Measurements from ENCODE around the gene BEND5. TPM values are rescaled to one million over a fixed set of nuclear protein-coding genes. Genes with fewer than 3 reads are reported as not detected.

Gene BEND5
- total RNA-seq, 5 donors from 2014 or later (not counting 1 experiment from before 2014, with no cell fraction given): 3.3 to 7.9 (median 5.6) TPM

- no peaks in the 10 kb centered on the region for H3K9me3 Mint-ChIP-seq
- H3K27me3 Mint-ChIP-seq: no peaks in the 10 kb centered on the region
- H3K4me3 ChIP-seq (ENCODE audit: control insufficient read depth in 1 of 2, extremely low read depth in 1 of 2, low read length in 1 of 2): no peak overlapping the region
- no peaks in the 10 kb centered on the region for H3K9me3 ChIP-seq
- H3K36me3 Mint-ChIP-seq: peaks cover 17% of the 10 kb centered on the region
- H3K36me3 ChIP-seq (ENCODE audit: control insufficient read depth in 2 of 2, extremely low read depth in 1 of 2, insufficient read depth in 1 of 2, low read length in 1 of 2): peaks cover 0 to 3% of the 10 kb centered on the region in 2 donors
- no peak for ATAC-seq (replicated peaks in 1 of 4)
- DNase-seq: no peak
- ChIA-PET CTCF (no interaction called here), POLR2A (no interaction called here)
- no peak overlapping the region for H3K27ac Mint-ChIP-seq
- H3K4me1 Mint-ChIP-seq: no peaks in the 10 kb centered on the region
- no peaks in the 10 kb centered on the region for H3K4me1 ChIP-seq (ENCODE audit: control insufficient read depth in 1 of 2, extremely low read depth in 1 of 2, insufficient read depth in 2 of 2, low read length in 2 of 2)
- H3K27me3 ChIP-seq (replicated peaks in 1 of 2; ENCODE audit: control insufficient read depth in 2 of 2, extremely low read depth in 1 of 2, insufficient read depth in 2 of 2, low read length in 1 of 2): no peaks in the 10 kb centered on the region
- no peak overlapping the region for H3K4me3 Mint-ChIP-seq
- H3K27ac ChIP-seq (ENCODE audit: low read length): no peak overlapping the region
Measured at GRCh38 chr1:48743480-48743879, 33.2 kb downstream of the BEND5 start.

GRCh38 chr1:48741380-48741779 is 35.3 kb downstream of the BEND5 start:
- peaks cover 0 to 7% of the 10 kb centered on the region in 2 donors for H3K36me3 ChIP-seq (ENCODE audit: control insufficient read depth in 2 of 2, extremely low read depth in 1 of 2, insufficient read depth in 1 of 2, low read length in 1 of 2)
- no peak overlapping the region for H3K4me3 Mint-ChIP-seq
- no peak overlapping the region for H3K27ac ChIP-seq (ENCODE audit: low read length)
- no peaks in the 10 kb centered on the region for H3K27me3 Mint-ChIP-seq
- CTCF ChIA-PET: no interaction called here
- DNase-seq (no peak), ATAC-seq (replicated peaks in 1 of 4) (no peak)
- POLR2A ChIA-PET: no interaction called here
- H3K27ac Mint-ChIP-seq: no peak overlapping the region
- H3K9me3 ChIP-seq: no peaks in the 10 kb centered on the region
- WGBS (ENCODE audit: insufficient coverage): 97% methylated on average over 4 of the region's 7 CpGs
- no peaks in the 10 kb centered on the region for H3K4me1 ChIP-seq (ENCODE audit: control insufficient read depth in 1 of 2, extremely low read depth in 1 of 2, insufficient read depth in 2 of 2, low read length in 2 of 2)
- peaks cover 14% of the 10 kb centered on the region for H3K36me3 Mint-ChIP-seq
- no peaks in the 10 kb centered on the region for H3K27me3 ChIP-seq (replicated peaks in 1 of 2; ENCODE audit: control insufficient read depth in 2 of 2, extremely low read depth in 1 of 2, insufficient read depth in 2 of 2, low read length in 1 of 2)
- no peaks in the 10 kb centered on the region for H3K4me1 Mint-ChIP-seq
- H3K4me3 ChIP-seq (ENCODE audit: control insufficient read depth in 1 of 2, extremely low read depth in 1 of 2, low read length in 1 of 2): no peak overlapping the region
- H3K9me3 Mint-ChIP-seq: no peaks in the 10 kb centered on the region

- H3K4me3 ChIP-seq (ENCODE audit: control insufficient read depth in 1 of 2, extremely low read depth in 1 of 2, low read length in 1 of 2): no peak overlapping the region
- POLR2A ChIA-PET: no interaction called here
- Mint-ChIP-seq H3K4me1 (no peaks in the 10 kb centered on the region), H3K27ac (no peak overlapping the region), H3K4me3 (no peak overlapping the region), H3K27me3 (no peaks in the 10 kb centered on the region), H3K36me3 (peaks cover 15% of the 10 kb centered on the region), H3K9me3 (no peaks in the 10 kb centered on the region)
- H3K4me1 ChIP-seq (ENCODE audit: control insufficient read depth in 1 of 2, extremely low read depth in 1 of 2, insufficient read depth in 2 of 2, low read length in 2 of 2): no peaks in the 10 kb centered on the region
- CTCF ChIA-PET: no interaction called here
- WGBS (ENCODE audit: insufficient coverage): 67% methylated on average over 1 of the region's 3 CpGs
- H3K27ac ChIP-seq (ENCODE audit: low read length): no peak overlapping the region
- H3K27me3 ChIP-seq (replicated peaks in 1 of 2; ENCODE audit: control insufficient read depth in 2 of 2, extremely low read depth in 1 of 2, insufficient read depth in 2 of 2, low read length in 1 of 2): no peaks in the 10 kb centered on the region
- DNase-seq (no peak), ATAC-seq (replicated peaks in 1 of 4) (no peak)
- no peaks in the 10 kb centered on the region for H3K9me3 ChIP-seq
- peaks cover 0 to 7% of the 10 kb centered on the region in 2 donors for H3K36me3 ChIP-seq (ENCODE audit: control insufficient read depth in 2 of 2, extremely low read depth in 1 of 2, insufficient read depth in 1 of 2, low read length in 1 of 2)
Measured at GRCh38 chr1:48740621-48741020, 36.1 kb downstream of the BEND5 start.

- H3K4me1 ChIP-seq (ENCODE audit: control insufficient read depth in 1 of 2, extremely low read depth in 1 of 2, insufficient read depth in 2 of 2, low read length in 2 of 2): no peaks in the 10 kb centered on the region
- Mint-ChIP-seq H3K4me1 (no peaks in the 10 kb centered on the region), H3K27ac (no peak overlapping the region), H3K4me3 (no peak overlapping the region), H3K9me3 (no peaks in the 10 kb centered on the region), H3K36me3 (peaks cover 14% of the 10 kb centered on the region), H3K27me3 (no peaks in the 10 kb centered on the region)
- POLR2A ChIA-PET: no interaction called here
- ATAC-seq (replicated peaks in 1 of 4) (no peak), DNase-seq (no peak)
- 75% methylated on average over 3 of the region's 3 CpGs for WGBS (ENCODE audit: insufficient coverage)
- H3K36me3 ChIP-seq (ENCODE audit: control insufficient read depth in 2 of 2, extremely low read depth in 1 of 2, insufficient read depth in 1 of 2, low read length in 1 of 2): peaks cover 3 to 10% of the 10 kb centered on the region in 2 donors
- CTCF ChIA-PET: no interaction called here
- H3K27ac ChIP-seq (ENCODE audit: low read length): no peak overlapping the region
- H3K9me3 ChIP-seq: no peaks in the 10 kb centered on the region
- H3K27me3 ChIP-seq (replicated peaks in 1 of 2; ENCODE audit: control insufficient read depth in 2 of 2, extremely low read depth in 1 of 2, insufficient read depth in 2 of 2, low read length in 1 of 2): no peaks in the 10 kb centered on the region
- no peak overlapping the region for H3K4me3 ChIP-seq (ENCODE audit: control insufficient read depth in 1 of 2, extremely low read depth in 1 of 2, low read length in 1 of 2)
Measured at GRCh38 chr1:48739091-48739490, 37.6 kb downstream of the BEND5 start.

GRCh38 chr1:48738356-48738755 is 38.3 kb downstream of the BEND5 start:
- Mint-ChIP-seq H3K9me3 (no peaks in the 10 kb centered on the region), H3K27ac (no peak overlapping the region), H3K27me3 (no peaks in the 10 kb centered on the region), H3K36me3 (peaks cover 17% of the 10 kb centered on the region), H3K4me3 (no peak overlapping the region), H3K4me1 (no peaks in the 10 kb centered on the region)
- H3K27me3 ChIP-seq (replicated peaks in 1 of 2; ENCODE audit: control insufficient read depth in 2 of 2, extremely low read depth in 1 of 2, insufficient read depth in 2 of 2, low read length in 1 of 2): no peaks in the 10 kb centered on the region
- H3K36me3 ChIP-seq (ENCODE audit: control insufficient read depth in 2 of 2, extremely low read depth in 1 of 2, insufficient read depth in 1 of 2, low read length in 1 of 2): peaks cover 3 to 12% of the 10 kb centered on the region in 2 donors
- DNase-seq: no peak
- no peaks in the 10 kb centered on the region for H3K9me3 ChIP-seq
- no peak for ATAC-seq (replicated peaks in 1 of 4)
- ChIA-PET CTCF (no interaction called here), POLR2A (no interaction called here)
- H3K27ac ChIP-seq (ENCODE audit: low read length): no peak overlapping the region
- 100% methylated on average over 1 of the region's 4 CpGs for WGBS (ENCODE audit: insufficient coverage)
- no peaks in the 10 kb centered on the region for H3K4me1 ChIP-seq (ENCODE audit: control insufficient read depth in 1 of 2, extremely low read depth in 1 of 2, insufficient read depth in 2 of 2, low read length in 2 of 2)
- no peak overlapping the region for H3K4me3 ChIP-seq (ENCODE audit: control insufficient read depth in 1 of 2, extremely low read depth in 1 of 2, low read length in 1 of 2)

- 87% methylated on average over 6 of the region's 6 CpGs for WGBS (ENCODE audit: insufficient coverage)
- Histone ChIP-seq H3K36me3 (ENCODE audit: control insufficient read depth in 2 of 2, extremely low read depth in 1 of 2, insufficient read depth in 1 of 2, low read length in 1 of 2) (peaks cover 3 to 12% of the 10 kb centered on the region in 2 donors), H3K9me3 (no peaks in the 10 kb centered on the region), H3K4me1 (ENCODE audit: control insufficient read depth in 1 of 2, extremely low read depth in 1 of 2, insufficient read depth in 2 of 2, low read length in 2 of 2) (no peaks in the 10 kb centered on the region), H3K27me3 (replicated peaks in 1 of 2; ENCODE audit: control insufficient read depth in 2 of 2, extremely low read depth in 1 of 2, insufficient read depth in 2 of 2, low read length in 1 of 2) (no peaks in the 10 kb centered on the region), H3K4me3 (ENCODE audit: control insufficient read depth in 1 of 2, extremely low read depth in 1 of 2, low read length in 1 of 2) (no peak overlapping the region), H3K27ac (ENCODE audit: low read length) (no peak overlapping the region)
- DNase-seq (no peak), ATAC-seq (replicated peaks in 1 of 4) (no peak)
- no peak overlapping the region for H3K4me3 Mint-ChIP-seq
- POLR2A ChIA-PET: no interaction called here
- H3K27ac Mint-ChIP-seq: no peak overlapping the region
- H3K9me3 Mint-ChIP-seq: no peaks in the 10 kb centered on the region
- H3K36me3 Mint-ChIP-seq: peaks cover 17% of the 10 kb centered on the region
- H3K27me3 Mint-ChIP-seq: no peaks in the 10 kb centered on the region
- no peaks in the 10 kb centered on the region for H3K4me1 Mint-ChIP-seq
- CTCF ChIA-PET: no interaction called here
Measured at GRCh38 chr1:48735796-48736195, 40.9 kb downstream of the BEND5 start.

GRCh38 chr1:48730164-48730910 is 46.4 kb downstream of the BEND5 start:
- H3K4me1 ChIP-seq (ENCODE audit: control insufficient read depth in 1 of 2, extremely low read depth in 1 of 2, insufficient read depth in 2 of 2, low read length in 2 of 2): no peaks in the 10 kb centered on the region
- POLR2A ChIA-PET: no interaction called here
- H3K27ac Mint-ChIP-seq: no peak overlapping the region
- H3K27me3 Mint-ChIP-seq: no peaks in the 10 kb centered on the region
- H3K4me3 Mint-ChIP-seq: no peak overlapping the region
- no peak overlapping the region for H3K27ac ChIP-seq (ENCODE audit: low read length)
- H3K4me3 ChIP-seq (ENCODE audit: control insufficient read depth in 1 of 2, extremely low read depth in 1 of 2, low read length in 1 of 2): no peak overlapping the region
- CTCF ChIA-PET: interaction anchor here in 1 of 2 donors (0.6 kb wide), 1 partner anchor 32 kb away, joined by 3 read pairs; no protein-coding TSS in a partner anchor
- DNase-seq (no peak), ATAC-seq (replicated peaks in 1 of 4) (no peak)
- H3K9me3 Mint-ChIP-seq: no peaks in the 10 kb centered on the region
- 52% methylated on average over 4 of the region's 10 CpGs for WGBS (ENCODE audit: insufficient coverage)
- H3K27me3 ChIP-seq (replicated peaks in 1 of 2; ENCODE audit: control insufficient read depth in 2 of 2, extremely low read depth in 1 of 2, insufficient read depth in 2 of 2, low read length in 1 of 2): no peaks in the 10 kb centered on the region
- peaks cover 3 to 8% of the 10 kb centered on the region in 2 donors for H3K36me3 ChIP-seq (ENCODE audit: control insufficient read depth in 2 of 2, extremely low read depth in 1 of 2, insufficient read depth in 1 of 2, low read length in 1 of 2)
- H3K4me1 Mint-ChIP-seq: peaks cover 0 to 7% (median 4%) of the 10 kb centered on the region in 3 donors
- peaks cover 7% of the 10 kb centered on the region for H3K36me3 Mint-ChIP-seq
- H3K9me3 ChIP-seq: no peaks in the 10 kb centered on the region
